HG02759 (cell line): ENCODE results near the gene EMP2.
"Not testable (repeated sequence)": the region's sequence is repeated elsewhere in the genome, so short reads cannot be mapped to it uniquely, and the experiment has no call there.

Source experiments
- ATAC-seq: cut with Tn5 transposase; IDR thresholded peaks from one replicate; pipeline ENCODE4 v1.9.1; 2021; ENCODE audit warnings: mild to moderate bottlenecking, moderate library complexity; ENCODE audit not compliant: unreplicated experiment

The EMP2 gene

GRCh38 chr16:10579965-10580882 lies at the start of gene EMP2:
Gene EMP2, minus strand, starts transcription at chr16:10580598. Its CDS starts 32,981 bp downstream, at chr16:10547617.
- ATAC-seq: no peak

- ATAC-seq: no peak
Measured at GRCh38 chr16:10629592-10629963, 49.2 kb upstream of the EMP2 start.

- no peak for ATAC-seq
Measured at GRCh38 chr16:10625595-10626357, 45.4 kb upstream of the EMP2 start.

GRCh38 chr16:10624527-10624926 lies 44.1 kb upstream of the EMP2 start:
- ATAC-seq: no peak

GRCh38 chr16:10623059-10623458 lies 42.7 kb upstream of the EMP2 start:
- ATAC-seq: no peak

GRCh38 chr16:10622036-10622921 lies 41.9 kb upstream of the EMP2 start:
- no peak for ATAC-seq

GRCh38 chr16:10621216-10621949 lies 41.0 kb upstream of the EMP2 start:
- not testable (repeated sequence) for ATAC-seq

GRCh38 chr16:10620120-10620519 lies 39.7 kb upstream of the EMP2 start:
- no peak for ATAC-seq

- no peak for ATAC-seq
Measured at GRCh38 chr16:10619271-10619849, 39.0 kb upstream of the EMP2 start.

GRCh38 chr16:10618710-10619209 lies 38.4 kb upstream of the EMP2 start:
- no peak for ATAC-seq

GRCh38 chr16:10617662-10618420 lies 37.4 kb upstream of the EMP2 start:
- no peak for ATAC-seq

- ATAC-seq: no peak
Measured at GRCh38 chr16:10616756-10617640, 36.6 kb upstream of the EMP2 start.

GRCh38 chr16:10616419-10616755 lies 36.0 kb upstream of the EMP2 start:
- no peak for ATAC-seq

GRCh38 chr16:10614685-10615084 lies 34.3 kb upstream of the EMP2 start:
- ATAC-seq: no peak

GRCh38 chr16:10613785-10614485 lies 33.5 kb upstream of the EMP2 start:
- no peak for ATAC-seq

GRCh38 chr16:10612649-10613179 lies 32.3 kb upstream of the EMP2 start:
- no peak for ATAC-seq

GRCh38 chr16:10611825-10612342 lies 31.5 kb upstream of the EMP2 start:
- ATAC-seq: no peak
